ENCODE measurements around the gene FALEC. TPM values are rescaled to one million over a fixed set of nuclear protein-coding genes. Genes with fewer than 3 reads are reported as not detected.

FALEC gene
- total and polyA plus RNA-seq, 9 of the 15 experiments (the other 6 are each of a cell fraction or from before 2014, with no cell fraction given): 0.15 to 1.8 (median 0.53) TPM; not detected in 5

- Histone ChIP-seq H4K20me1 (replicated peaks; ENCODE audit: control insufficient read depth, insufficient read depth, low read length) (no peaks in the 10 kb centered on the region), H3K4me1 (replicated peaks in 1 of 2; ENCODE audit: control insufficient read depth in 2 of 2, insufficient read depth in 2 of 2, low read length in 2 of 2) (peaks cover 11 to 25% of the 10 kb centered on the region in 2 experiments; a peak in 4 of 5 replicates), H3K36me3 (ENCODE audit: control insufficient read depth, insufficient read depth, low read length) (no peaks in the 10 kb centered on the region), H3K4me3 (no peak overlapping the region), H3K4me2 (ENCODE audit: insufficient read depth, low read length) (no peak overlapping the region), H3K9me3 (replicated peaks; ENCODE audit: control insufficient read depth, insufficient read depth, low read depth, low read length) (no peaks in the 10 kb centered on the region), H3K79me2 (ENCODE audit: control insufficient read depth, insufficient read depth, low read length) (no peaks in the 10 kb centered on the region), H3K27ac (ENCODE audit: extremely low read depth, low read depth, low read length) (no peak overlapping the region), H3K27me3 (ENCODE audit: control insufficient read depth in 2 of 2, insufficient read depth in 2 of 2, low read length in 2 of 2) (no peaks in the 10 kb centered on the region), H3K9me1 (ENCODE audit: control insufficient read depth, insufficient read depth, low read length) (no peaks in the 10 kb centered on the region), H3K9ac (ENCODE audit: insufficient read depth in 1 of 2, low read depth in 2 of 2, low read length in 2 of 2) (peak overlapping the region in 1 of 2 experiments; percentile 4; a peak in 1 of 4 replicates), H2AFZ (ENCODE audit: low read depth, low read length) (0 out of 2 replicates have a peak overlapping the region, but pooled peaks have one; percentile 1)
- no TSS peak for BruUV-seq (replicated peaks)
- ChIA-PET CTCF (ENCODE audit: low intra/inter-chr PET ratio) (no interaction called here), POLR2A (interaction anchor here (1.5 to 6.3 kb wide), 2 partner anchors 12 to 20 kb away, joined by 5 to 53 read pairs; partner anchors contain the start of genes ADAMTSL4 and FALEC)
- in situ Hi-C loops (cut with MboI) (no loop called here), intact Hi-C loops (cut with micrococcal nuclease) (no loop called here)
- TF ChIP-seq ZBTB17 (CRISPR knock-in tag; IDR thresholded peaks at IDR 0.05): no peak
- TF ChIP-seq SAP30 (IDR thresholded peaks at IDR 0.05; ENCODE audit: borderline replicate concordance, insufficient read depth, low read depth, low read length, poor library complexity, severe bottlenecking): no peak
- TF ChIP-seq ZFP30 (CRISPR knock-in tag; IDR thresholded peaks at IDR 0.05; ENCODE audit: borderline replicate concordance): no peak
- FAIRE-seq (no peak), ATAC-seq (no peak), DNase-seq (ENCODE audit: extremely low read depth in 1 of 4, low spot score in 3 of 4) (no peak)
- 75% methylated on average over 13 of the region's 14 CpGs for WGBS (ENCODE audit: insufficient coverage, low coverage, missing lambda C conversion rate)
Observed at GRCh38 chr1:150535511-150536287, 20.1 kb downstream of the FALEC start.

Measured in K562 (cell line).